ENCODE measurements around the gene ZNF474.
"Not testable (repeated sequence)": the region's sequence is repeated elsewhere in the genome, so short reads cannot be mapped to it uniquely, and the experiment has no call there.

Gene ZNF474

GRCh38 chr5:122129306-122129705, at the start of gene ZNF474:
Gene ZNF474 (plus strand): TSS chr5:122129546. CDS start chr5:122151991, 22,445 bp downstream.
- in situ Hi-C loops (cut with MboI; ENCODE audit: low sequenced_read_pairs) = no loop called here

DNA sequence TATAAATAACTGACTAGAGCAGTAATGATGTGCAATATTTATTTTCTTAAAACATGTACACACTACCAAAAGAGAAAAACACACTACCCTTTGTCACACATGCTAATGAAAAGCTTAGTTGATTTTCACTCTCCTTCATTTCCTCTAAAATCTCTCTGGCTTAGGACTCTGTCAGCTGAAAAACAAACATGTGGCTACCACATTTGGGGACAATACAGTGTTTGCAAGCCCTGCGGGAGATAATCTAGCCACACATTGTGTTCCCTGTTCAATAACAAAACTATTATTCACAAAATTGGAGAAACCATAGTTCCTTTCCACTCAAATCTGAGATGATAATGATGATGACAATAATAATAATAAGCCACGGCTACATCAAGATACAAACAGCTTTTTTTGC, 47.8 kb upstream of the ZNF474 start:
- in situ Hi-C loops (cut with MboI; ENCODE audit: low sequenced_read_pairs) = no loop called here

- in situ Hi-C loops (cut with MboI; ENCODE audit: low sequenced_read_pairs) = no loop called here
Measured at GRCh38 chr5:122083535-122083934, 45.8 kb upstream of the ZNF474 start.

DNA sequence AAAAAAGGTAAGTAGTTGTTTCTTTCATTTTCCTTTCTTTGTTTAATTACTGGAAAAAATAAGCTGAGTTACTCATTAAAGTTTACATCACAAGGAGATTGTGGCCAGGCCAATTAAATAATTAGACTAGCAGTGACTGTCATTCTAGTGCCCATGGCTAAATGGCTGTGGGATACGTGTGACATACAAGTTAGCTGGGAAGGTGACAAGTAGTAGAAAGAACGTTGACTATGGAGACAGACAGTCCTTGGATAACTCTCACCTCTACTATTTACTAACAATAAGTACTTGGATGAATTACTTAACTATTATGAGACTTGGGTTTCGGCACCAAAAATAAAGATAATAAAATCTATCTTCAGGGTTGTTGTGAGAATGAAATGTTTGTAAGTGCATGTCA, 44.3 kb upstream of the ZNF474 start:
- in situ Hi-C loops (cut with MboI; ENCODE audit: low sequenced_read_pairs) = no loop called here

DNA sequence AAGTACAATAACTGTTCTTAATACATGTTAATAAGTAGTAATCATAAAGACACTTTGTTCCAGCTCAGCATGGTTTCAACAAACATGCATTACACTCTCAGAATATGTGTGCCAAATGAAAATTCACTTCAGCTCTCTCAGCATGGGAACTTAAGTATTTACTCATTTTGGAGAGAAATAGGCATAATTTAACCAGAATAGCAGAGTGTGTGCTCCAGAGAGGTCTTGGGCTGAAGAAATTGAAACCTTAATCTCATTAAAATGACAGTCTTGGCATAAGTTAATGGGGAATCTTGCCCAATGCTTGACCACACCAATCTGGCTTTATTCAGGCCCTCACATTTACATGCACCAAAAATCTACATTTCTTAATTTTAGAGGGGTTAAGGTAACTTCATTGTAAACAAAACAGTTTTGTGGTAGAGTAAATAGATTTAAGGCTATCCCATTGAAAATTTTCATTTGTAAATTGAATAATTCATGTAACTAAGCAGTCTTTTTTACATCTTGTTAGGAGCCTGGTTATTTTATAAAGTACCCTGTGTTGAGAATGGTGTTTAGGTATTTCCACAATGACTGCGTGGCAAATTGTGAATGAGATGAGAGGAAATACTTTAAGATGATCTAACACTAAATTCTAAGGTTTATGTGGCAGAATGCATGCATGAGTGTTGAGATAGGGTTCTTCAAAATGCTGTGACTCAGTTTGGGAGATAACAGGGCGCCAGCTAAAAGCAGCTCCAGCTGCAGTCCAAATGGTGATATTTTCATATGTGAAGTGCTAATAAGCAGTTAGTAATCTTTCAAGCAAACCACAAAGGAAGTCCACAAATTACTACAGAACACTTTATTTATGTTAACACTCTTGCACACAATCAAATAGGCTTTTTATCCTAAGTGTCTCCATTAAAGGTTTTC, 40.0 kb upstream of the ZNF474 start:
- in situ Hi-C loops (cut with MboI; ENCODE audit: low sequenced_read_pairs) = no loop called here

DNA sequence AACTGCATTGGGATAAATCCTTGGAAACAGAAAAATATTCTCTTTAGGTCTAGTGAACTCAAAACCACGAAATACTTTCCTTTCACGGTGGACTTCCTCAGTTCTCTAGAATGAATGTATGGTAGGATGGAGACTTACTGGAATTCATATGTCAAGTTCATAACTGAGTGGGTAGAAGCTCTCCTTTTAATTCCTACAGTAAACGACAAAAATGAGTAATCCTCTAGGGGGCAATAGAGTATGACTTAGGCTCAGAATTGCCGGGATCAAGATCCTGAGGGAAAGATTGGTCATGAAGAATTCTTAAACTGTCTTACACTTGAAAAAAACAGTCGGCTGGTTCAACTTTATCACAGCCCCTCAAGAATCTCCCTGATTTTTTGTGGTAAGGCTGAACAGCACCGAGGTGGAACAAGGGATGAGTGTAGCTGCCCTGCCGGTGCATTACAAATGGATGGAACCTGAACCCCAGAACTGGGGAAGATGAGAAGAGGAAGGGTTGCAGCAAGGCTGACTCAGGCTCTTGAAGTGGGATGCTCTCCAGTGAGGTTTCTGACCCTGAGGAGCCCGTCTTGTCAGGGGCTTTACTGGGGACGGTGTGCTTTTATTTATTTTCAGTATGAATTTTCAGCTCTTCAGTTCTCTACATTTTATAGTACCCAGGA, 37.3 kb upstream of the ZNF474 start:
- in situ Hi-C loops (cut with MboI; ENCODE audit: low sequenced_read_pairs) = no loop called here

- in situ Hi-C loops (cut with MboI; ENCODE audit: low sequenced_read_pairs) = no loop called here
Measured at GRCh38 chr5:122093415-122094180, 35.7 kb upstream of the ZNF474 start.

GRCh38 chr5:122094251-122094650, 35.1 kb upstream of the ZNF474 start:
- in situ Hi-C loops (cut with MboI; ENCODE audit: low sequenced_read_pairs) = not testable (repeated sequence)

GRCh38 chr5:122095158-122095557, 34.2 kb upstream of the ZNF474 start:
- in situ Hi-C loops (cut with MboI; ENCODE audit: low sequenced_read_pairs) = no loop called here

- in situ Hi-C loops (cut with MboI; ENCODE audit: low sequenced_read_pairs) = no loop called here
Measured at GRCh38 chr5:122097391-122097790, 32.0 kb upstream of the ZNF474 start.

- in situ Hi-C loops (cut with MboI; ENCODE audit: low sequenced_read_pairs) = no loop called here
Measured at GRCh38 chr5:122099060-122099790, 30.1 kb upstream of the ZNF474 start.

GRCh38 chr5:122101636-122102285, 27.6 kb upstream of the ZNF474 start:
- in situ Hi-C loops (cut with MboI; ENCODE audit: low sequenced_read_pairs) = no loop called here

- in situ Hi-C loops (cut with MboI; ENCODE audit: low sequenced_read_pairs) = no loop called here
Measured at GRCh38 chr5:122102825-122103224, 26.5 kb upstream of the ZNF474 start.

DNA sequence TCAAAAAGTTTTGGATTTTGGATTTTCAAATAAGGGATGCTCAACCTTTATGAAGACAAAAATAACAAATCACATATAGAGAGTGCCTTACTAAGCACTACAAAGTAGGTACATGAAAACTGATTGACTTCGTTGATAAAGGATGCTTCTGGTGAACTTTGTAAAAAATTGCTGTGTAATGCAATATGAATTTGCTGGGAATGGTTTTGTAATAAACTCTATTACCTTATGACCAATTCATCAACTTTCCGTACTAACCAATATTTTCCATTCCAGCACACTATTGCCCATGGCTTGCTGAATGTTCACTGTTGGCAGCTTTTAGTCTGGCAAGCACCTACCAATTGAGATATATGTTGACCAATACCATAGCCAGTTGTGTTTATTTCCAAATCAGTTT, 23.4 kb upstream of the ZNF474 start:
- in situ Hi-C loops (cut with MboI; ENCODE audit: low sequenced_read_pairs) = no loop called here

GRCh38 chr5:122107016-122107415, 22.3 kb upstream of the ZNF474 start:
- in situ Hi-C loops (cut with MboI; ENCODE audit: low sequenced_read_pairs) = no loop called here

DNA sequence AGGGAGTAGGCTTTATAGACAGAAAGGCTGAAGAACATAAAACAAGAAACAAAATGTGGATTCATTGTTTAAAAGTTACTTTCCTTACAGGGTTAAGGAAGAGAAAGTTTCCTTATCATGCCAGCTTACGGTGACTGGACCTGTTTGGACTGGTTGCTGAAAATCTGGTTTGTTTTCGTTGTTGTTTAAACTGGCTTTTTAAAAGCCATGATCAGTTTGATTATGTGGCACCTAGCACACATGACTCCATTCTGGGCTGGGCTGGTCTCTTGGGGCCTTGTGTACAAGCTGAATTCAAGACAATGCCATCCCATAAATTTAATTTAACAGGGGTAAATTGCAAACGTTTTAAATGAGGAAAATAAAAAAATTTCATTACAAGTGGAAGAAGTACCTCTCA, 18.4 kb upstream of the ZNF474 start:
- in situ Hi-C loops (cut with MboI; ENCODE audit: low sequenced_read_pairs) = no loop called here

- in situ Hi-C loops (cut with MboI; ENCODE audit: low sequenced_read_pairs) = no loop called here
Measured at GRCh38 chr5:122111460-122111859, 17.9 kb upstream of the ZNF474 start.

GRCh38 chr5:122112063-122112462, 17.3 kb upstream of the ZNF474 start:
- in situ Hi-C loops (cut with MboI; ENCODE audit: low sequenced_read_pairs) = no loop called here

- in situ Hi-C loops (cut with MboI; ENCODE audit: low sequenced_read_pairs) = no loop called here
Measured at GRCh38 chr5:122112733-122113558, 16.4 kb upstream of the ZNF474 start.

All from HL-60/S4 (cell line).